Keratinocyte (primary cell): ENCODE results near the gene TFPI.

Source experiments
- EZH2 ChIP-seq: IDR thresholded peaks from one replicate; pipeline ENCODE4 v1.6.1; 2012; ENCODE audit warnings: inconsistent platforms, mild to moderate bottlenecking, low read length, moderate library complexity
- TF ChIP-seq, protein P1 (sequence below), 3 experiments: IDR thresholded peaks in 1 of 3; conservative IDR thresholded peaks in 1 of 3; optimal IDR thresholded peaks in 1 of 3; 2 replicates in 2 of 3; 3 replicates in 1 of 3; pipeline versions ENCODE3 to v1.5.1; 2011; ENCODE audit warnings: low read length in 3 of 3, mild to moderate bottlenecking in 3 of 3, moderate library complexity in 2 of 3, control low read depth in 1 of 3, inconsistent platforms in 1 of 3; ENCODE audit not compliant: insufficient read depth in 2 of 3; ENCODE audit errors: extremely low read depth in 1 of 3

DNA sequence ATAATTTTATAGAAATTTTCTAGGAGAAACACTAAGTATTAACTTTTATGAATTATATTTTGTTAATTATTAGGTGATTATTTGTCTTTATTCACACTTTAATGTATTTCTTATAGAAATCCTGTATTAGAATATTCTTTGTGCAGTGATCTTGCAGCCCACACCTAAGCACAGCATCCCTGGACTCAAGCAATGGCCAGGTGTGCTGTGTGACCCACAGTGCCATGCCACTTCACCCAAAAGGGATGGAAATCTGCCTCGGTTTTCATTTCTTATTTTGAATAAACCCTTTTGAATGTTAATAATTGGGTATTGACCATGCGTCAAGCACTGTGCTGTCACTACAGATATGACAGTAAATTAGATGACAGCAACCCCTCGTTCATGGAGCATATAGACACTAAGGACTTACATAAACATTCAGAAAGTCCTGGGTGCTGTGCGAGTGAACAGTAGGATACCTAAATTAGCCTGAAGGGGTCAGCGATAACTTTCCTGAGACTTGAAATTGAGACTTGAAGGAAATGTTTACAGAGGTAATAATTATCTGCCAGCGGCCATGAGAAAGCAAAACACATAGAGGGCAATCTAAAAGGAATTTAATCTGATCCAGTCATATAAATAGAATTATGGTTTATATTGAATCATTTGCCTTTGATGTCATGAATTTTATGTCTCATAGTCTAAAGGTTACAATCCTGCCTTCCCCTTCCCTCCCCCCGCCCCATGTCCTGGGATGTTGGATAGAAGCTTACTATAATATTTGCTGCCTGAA is 53.5 kb downstream of the TFPI start:
- TF ChIP-seq, protein P1, sequence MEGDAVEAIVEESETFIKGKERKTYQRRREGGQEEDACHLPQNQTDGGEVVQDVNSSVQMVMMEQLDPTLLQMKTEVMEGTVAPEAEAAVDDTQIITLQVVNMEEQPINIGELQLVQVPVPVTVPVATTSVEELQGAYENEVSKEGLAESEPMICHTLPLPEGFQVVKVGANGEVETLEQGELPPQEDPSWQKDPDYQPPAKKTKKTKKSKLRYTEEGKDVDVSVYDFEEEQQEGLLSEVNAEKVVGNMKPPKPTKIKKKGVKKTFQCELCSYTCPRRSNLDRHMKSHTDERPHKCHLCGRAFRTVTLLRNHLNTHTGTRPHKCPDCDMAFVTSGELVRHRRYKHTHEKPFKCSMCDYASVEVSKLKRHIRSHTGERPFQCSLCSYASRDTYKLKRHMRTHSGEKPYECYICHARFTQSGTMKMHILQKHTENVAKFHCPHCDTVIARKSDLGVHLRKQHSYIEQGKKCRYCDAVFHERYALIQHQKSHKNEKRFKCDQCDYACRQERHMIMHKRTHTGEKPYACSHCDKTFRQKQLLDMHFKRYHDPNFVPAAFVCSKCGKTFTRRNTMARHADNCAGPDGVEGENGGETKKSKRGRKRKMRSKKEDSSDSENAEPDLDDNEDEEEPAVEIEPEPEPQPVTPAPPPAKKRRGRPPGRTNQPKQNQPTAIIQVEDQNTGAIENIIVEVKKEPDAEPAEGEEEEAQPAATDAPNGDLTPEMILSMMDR (optimal IDR thresholded peaks at IDR 0.05 in 1 of 3, IDR thresholded peaks at IDR 0.05 in 1 of 3, conservative IDR thresholded peaks at IDR 0.05 in 1 of 3; ENCODE audit: extremely low read depth in 1 of 3, insufficient read depth in 2 of 3, low read length in 3 of 3), result peak in 2 of 3 experiments; percentile 11 to 13
- no peak for TF ChIP-seq EZH2
